LHCN-M2 (cell line): ENCODE measurements around the gene DPEP2. TPM values are rescaled to one million over a fixed set of nuclear protein-coding genes. Genes with fewer than 3 reads are reported as not detected.
"Not testable (repeated sequence)": the region's sequence is repeated elsewhere in the genome, so short reads cannot be mapped to it uniquely, and the experiment has no call there.

Source experiments
- DNase-seq: peaks from one replicate; pipeline ENCODE4 v3.0.0-alpha.2; 2012; ENCODE audit warnings: low read depth
- polyA plus RNA-seq: library from polyadenylated mRNA; unstranded; fragments of >200 nt; gene quantifications from one replicate; pipeline ENCODE4 v1.2.1, GENCODE V29; 2012; ENCODE audit warnings: missing spikeins
- total RNA-seq: library from RNA; depleted of rRNA; stranded (reverse); fragments of >200 nt; gene quantifications from 2 replicates; pipeline ENCODE4 v1.2.3, GENCODE V29; 2014; rRNA removed

DPEP2 gene
- not detected in 2 replicates for total RNA-seq
- not detected for polyA plus RNA-seq

GRCh38 chr16:67998779-67999688, at the start of gene DPEP2:
Gene DPEP2 (minus strand): TSS chr16:67999484. CDS start chr16:67993212, 6,272 bp downstream.
- DNase-seq, result not testable (repeated sequence)

GRCh38 chr16:68047987-68048386, 48.7 kb upstream of the DPEP2 start:
- DNase-seq, result no peak

- DNase-seq, result no peak
These were observed 46.8 kb upstream of the DPEP2 start for GRCh38 chr16:68046106-68046505.

GRCh38 chr16:68041783-68042182, 42.5 kb upstream of the DPEP2 start:
- no peak for DNase-seq

GRCh38 chr16:68040506-68041288, 41.4 kb upstream of the DPEP2 start:
- DNase-seq, result peak; percentile 41

GRCh38 chr16:68037841-68038597, 38.7 kb upstream of the DPEP2 start:
- DNase-seq, result no peak

- DNase-seq, result no peak
These were observed 35.9 kb upstream of the DPEP2 start for GRCh38 chr16:68035227-68035626.

GRCh38 chr16:68033101-68033500, 33.8 kb upstream of the DPEP2 start:
- DNase-seq, result no peak

GRCh38 chr16:68031951-68032350, 32.7 kb upstream of the DPEP2 start:
- DNase-seq, result no peak

- peak; percentile 22 for DNase-seq
These were observed 30.8 kb upstream of the DPEP2 start for GRCh38 chr16:68030108-68030507.

- no peak for DNase-seq
These were observed 29.7 kb upstream of the DPEP2 start for GRCh38 chr16:68028996-68029395.

GRCh38 chr16:68022728-68023537, 23.6 kb upstream of the DPEP2 start, which contains the start of the genes DDX28 and DUS2:
Gene DDX28 (minus strand): TSS chr16:68023232. CDS start chr16:68023202, 30 bp downstream.
Gene DUS2 (plus strand): TSS chr16:68023284. CDS start chr16:68038024, 14,740 bp downstream.
- DNase-seq, result peak; percentile 89

- peak; percentile 41 for DNase-seq
These were observed 23.0 kb upstream of the DPEP2 start for GRCh38 chr16:68022278-68022727.

GRCh38 chr16:68021490-68021889, 22.2 kb upstream of the DPEP2 start:
- no peak for DNase-seq

GRCh38 chr16:68019167-68019680, 19.9 kb upstream of the DPEP2 start:
- no peak for DNase-seq

GRCh38 chr16:68015681-68016080, 16.4 kb upstream of the DPEP2 start, which contains the start of gene DPEP2NB:
Gene DPEP2NB (minus strand): TSS chr16:68015911. CDS start chr16:68015770, 141 bp downstream.
- DNase-seq, result no peak

GRCh38 chr16:68013440-68013839, 14.2 kb upstream of the DPEP2 start:
- no peak for DNase-seq

GRCh38 chr16:68009872-68010271, 10.6 kb upstream of the DPEP2 start:
- DNase-seq, result not testable (repeated sequence)

- no peak for DNase-seq
These were observed 10.0 kb upstream of the DPEP2 start for GRCh38 chr16:68009157-68009735.
